GM12872 (cell line): ENCODE measurements around the gene ADRA2A.

Experiments
- TF ChIP-seq, protein P1 (sequence below): IDR thresholded peaks from 3 replicates; pipeline ENCODE4 v1.5.1; 2011; ENCODE audit warnings: low read depth, mild to moderate bottlenecking, low read length, moderate library complexity; ENCODE audit not compliant: insufficient read depth

ADRA2A gene

DNA sequence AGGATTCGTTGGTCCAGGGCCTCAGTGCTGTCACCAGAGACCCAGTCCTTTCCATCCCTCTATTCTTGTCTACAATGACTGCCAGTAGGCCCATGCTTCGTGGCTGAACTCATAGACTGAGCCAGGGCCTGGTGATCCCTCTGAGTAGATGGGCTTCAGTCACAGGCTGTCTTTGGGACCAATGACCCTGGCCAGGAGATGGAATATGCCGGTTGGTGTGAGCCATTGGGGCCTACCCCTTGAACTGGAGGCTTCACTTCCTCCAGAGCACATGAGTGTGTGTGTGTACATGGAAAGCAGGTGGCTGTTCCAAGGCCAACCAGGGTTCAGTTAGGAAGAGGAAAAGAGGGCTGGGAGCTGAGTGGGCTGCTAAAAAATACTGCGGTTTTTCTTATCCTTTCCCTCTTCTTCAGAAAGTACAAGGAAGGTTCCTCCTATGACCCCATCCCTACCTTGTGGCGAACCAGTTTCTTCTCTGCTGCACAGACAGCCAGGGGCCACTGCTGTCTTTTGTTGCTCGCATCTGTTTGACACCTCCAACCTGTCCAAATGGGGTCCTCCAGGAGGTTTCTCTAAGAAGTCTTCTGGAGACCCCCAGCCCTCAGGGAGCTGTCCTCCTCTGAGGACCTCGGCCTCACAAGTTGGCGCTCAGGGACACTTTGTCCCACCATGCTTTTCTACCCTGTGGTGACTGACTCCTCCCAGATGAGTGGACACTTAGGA lies 36.6 kb downstream of the ADRA2A start:
- TF ChIP-seq, protein P1, sequence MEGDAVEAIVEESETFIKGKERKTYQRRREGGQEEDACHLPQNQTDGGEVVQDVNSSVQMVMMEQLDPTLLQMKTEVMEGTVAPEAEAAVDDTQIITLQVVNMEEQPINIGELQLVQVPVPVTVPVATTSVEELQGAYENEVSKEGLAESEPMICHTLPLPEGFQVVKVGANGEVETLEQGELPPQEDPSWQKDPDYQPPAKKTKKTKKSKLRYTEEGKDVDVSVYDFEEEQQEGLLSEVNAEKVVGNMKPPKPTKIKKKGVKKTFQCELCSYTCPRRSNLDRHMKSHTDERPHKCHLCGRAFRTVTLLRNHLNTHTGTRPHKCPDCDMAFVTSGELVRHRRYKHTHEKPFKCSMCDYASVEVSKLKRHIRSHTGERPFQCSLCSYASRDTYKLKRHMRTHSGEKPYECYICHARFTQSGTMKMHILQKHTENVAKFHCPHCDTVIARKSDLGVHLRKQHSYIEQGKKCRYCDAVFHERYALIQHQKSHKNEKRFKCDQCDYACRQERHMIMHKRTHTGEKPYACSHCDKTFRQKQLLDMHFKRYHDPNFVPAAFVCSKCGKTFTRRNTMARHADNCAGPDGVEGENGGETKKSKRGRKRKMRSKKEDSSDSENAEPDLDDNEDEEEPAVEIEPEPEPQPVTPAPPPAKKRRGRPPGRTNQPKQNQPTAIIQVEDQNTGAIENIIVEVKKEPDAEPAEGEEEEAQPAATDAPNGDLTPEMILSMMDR, result no peak

DNA sequence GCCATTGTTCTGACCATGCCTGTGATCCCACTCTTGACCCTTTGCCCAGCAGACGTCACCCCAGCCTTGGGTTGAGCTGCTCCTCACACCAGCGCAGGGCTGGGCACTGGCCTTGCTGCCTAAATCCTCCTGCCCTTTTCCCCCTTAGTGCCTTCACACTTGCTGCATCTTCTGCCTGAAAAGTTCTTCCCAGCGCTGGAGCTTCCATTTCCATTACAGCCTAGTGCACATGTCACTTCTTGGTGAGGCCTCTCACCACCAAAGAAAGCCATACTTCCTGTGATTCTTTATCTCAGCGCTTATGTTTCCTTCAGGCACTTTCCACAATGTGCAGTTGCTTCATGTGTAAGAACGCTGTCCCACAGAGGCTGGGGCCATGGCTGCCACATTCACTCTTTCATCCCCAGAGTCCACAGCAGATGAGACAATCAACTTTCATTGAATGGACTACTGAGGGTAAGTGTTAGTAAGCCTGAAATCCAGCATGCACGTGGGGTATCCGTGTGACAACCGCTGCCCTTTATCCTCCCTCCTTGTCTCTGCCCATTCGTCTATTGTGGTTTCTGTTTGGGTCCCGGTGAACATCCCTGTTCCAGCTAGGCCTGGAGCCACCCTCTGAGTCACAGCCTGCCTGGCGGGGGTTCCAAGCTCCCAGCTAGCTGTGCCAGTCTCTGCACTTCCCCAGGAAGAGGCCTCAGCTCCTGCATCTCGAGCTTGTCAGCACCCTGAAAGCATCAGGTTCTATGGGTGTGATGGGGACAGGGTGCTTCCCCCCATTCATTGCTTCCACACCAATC lies 37.3 kb downstream of the ADRA2A start:
- TF ChIP-seq, protein P1, result no peak

DNA sequence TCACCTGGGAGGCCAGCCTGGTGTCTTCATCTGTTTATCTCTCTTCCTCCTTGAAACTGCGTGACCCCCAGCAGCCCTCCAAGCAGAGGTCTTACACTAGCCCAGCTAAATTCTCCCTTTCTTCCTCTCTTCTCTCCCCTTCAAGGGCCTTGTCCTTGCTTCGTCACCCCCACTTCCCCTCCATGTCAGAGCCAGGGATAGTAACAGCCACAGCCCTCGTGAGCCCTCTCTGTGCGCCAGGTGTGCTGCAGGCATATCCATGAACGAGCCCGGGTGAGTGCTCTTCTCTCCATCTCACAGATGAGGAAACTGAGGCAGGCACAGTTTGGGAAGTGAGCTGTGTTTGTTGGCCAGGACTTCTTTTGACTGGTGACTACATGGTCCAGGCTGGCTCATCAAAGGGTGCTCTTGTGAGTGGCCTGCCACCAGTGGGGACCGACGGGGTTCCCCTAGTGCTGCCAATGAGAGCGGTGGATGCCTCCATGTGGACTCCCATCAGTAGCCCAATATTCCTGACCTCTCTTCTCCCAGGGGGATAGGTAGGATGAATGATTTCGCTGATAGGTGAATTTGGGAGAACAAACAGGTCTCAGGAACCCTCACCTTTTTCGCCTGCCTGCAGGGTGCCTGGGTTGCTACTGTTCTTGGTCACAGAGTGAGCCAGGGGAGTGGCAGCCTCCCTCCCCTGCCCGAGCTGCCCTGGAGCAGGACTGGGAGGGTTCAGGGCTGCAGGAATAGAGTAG lies 38.1 kb downstream of the ADRA2A start:
- TF ChIP-seq, protein P1, result no peak

DNA sequence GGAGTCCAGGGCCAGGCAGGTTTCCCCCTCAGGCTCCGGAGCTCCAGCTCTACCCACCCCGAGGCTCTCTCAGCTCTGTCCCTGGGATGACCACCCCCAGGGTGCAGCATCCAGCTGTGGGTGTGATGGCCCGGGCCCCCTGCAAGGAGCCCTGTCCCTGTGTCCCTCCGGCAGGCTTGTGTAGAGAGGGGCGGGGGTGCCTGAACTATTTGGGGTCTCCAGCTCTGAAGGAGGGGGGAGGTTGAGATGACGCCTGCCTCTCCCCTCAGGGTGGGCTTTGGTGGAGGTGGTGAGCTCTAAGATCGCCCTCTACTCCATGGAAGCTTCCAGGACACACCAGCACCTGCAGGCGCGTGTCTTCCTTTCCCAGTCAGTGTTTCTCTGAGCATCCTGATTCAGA lies 39.4 kb downstream of the ADRA2A start:
- TF ChIP-seq, protein P1, result no peak

DNA sequence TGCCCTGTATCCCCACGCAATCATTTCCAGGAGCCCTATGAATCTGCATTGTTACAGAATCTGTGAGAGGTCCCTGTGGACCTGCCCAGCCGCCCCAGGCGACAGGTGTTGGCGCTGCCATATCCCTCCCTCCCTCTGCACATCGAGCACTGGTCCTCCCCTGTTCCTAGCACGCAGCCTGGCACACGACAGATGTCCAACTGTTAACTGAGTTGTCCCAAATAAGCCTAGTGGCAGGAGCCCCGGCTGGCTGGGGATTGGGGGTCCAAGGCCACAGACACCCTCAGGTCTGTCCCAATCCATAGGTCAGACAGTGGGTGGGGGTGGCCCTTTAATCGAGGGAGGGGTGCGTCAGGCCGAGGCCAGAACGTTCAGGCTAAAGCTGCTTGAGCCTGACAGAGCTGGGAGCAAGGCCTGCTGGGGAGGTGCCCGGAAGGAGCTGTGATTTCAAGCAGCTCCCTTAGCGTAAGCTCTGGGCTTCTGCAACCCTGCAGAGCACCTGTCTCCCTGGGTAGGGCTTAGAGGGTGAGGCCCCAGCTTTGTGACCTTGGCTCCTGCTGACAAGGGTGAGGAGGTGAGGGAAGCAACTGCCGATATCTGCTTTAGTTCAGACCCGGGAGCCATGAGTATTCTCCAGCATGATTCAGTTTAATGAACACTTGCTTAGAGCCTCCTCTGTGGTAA lies 40.1 kb downstream of the ADRA2A start:
- TF ChIP-seq, protein P1, result no peak

DNA sequence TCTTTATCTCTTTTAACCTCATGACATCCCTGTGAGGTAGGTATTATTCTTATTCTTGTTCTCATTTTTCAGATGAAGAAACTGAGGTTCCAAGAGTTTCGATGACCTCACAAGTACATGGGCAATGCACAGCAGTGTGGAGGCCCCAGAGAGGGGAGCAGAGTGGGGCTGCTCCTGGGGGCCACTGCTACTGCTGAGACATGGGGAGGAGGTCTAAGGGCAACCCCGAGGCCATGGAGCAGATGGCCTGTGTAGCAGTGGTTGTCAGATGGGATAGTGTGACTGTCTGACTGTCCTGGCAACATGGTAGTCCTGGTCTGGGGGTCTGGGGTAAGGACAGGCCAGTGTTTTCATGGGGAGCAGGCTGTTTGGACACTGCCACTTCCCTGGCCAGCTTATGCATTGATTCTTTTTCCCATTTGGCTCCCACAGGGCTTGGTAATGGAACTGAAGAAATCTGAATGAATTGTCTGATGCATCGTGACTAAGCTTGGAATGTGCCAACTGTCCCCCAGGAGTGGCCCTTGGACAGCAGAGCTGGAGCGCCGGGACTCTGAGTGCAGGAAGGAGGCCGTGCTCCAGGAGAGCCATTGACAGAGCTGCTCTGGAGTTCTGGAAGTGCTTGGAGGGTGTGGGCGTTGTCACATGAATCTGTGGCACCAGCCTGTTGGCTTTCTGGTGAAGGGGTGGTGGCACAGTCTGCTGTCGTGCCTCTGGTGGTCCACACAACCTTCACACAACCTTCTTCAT lies 40.9 kb downstream of the ADRA2A start:
- TF ChIP-seq, protein P1, result no peak
